GM10847 (cell line): ENCODE results near the gene USP19.

Experiments
- POLR2A ChIP-seq: IDR thresholded peaks from 2 replicates; pipeline ENCODE4 v1.6.1; 2011; ENCODE audit not compliant: insufficient read length; ENCODE audit errors: extremely low read depth

Gene USP19

DNA sequence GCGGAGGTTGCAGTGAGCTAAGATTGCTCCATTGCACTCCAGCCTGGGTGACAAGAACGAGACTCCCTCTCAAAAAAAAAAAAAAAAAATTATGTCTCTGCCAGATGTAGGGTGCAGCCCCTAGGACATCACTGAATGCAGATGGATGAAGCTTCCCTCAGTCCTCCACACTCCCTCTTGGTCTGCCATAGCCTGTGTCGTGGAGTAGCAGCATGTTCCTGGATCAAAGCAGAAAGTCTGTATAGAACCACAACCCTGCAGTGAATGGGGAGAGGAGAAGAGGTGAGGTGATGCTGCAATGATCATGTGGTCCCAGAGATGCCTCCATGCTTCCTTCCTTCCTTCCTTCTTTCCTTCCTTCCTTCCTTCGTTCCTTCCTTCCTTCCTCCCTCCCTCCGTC lies 27.5 kb upstream of the USP19 start:
- TF ChIP-seq POLR2A, result no peak

DNA sequence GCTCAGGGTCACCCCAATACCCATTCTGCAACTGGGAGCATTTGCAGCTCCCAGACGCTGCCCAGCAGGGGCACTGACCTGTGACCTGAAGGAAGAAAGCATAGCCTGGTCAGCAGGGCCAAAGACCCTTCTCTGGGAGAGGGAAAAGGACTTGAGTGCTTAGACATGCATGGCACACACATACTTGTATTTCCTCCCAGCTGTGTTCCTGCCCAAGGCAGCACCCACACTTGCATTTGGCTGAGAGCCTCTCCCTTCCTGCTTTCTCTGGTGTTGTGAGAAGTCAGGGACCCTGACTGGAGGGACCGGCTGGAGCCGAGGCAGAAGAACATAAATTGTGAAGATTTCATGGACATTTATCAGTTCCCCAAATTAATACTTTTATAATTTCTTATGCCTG lies 19.5 kb upstream of the USP19 start:
- TF ChIP-seq POLR2A, result no peak

DNA sequence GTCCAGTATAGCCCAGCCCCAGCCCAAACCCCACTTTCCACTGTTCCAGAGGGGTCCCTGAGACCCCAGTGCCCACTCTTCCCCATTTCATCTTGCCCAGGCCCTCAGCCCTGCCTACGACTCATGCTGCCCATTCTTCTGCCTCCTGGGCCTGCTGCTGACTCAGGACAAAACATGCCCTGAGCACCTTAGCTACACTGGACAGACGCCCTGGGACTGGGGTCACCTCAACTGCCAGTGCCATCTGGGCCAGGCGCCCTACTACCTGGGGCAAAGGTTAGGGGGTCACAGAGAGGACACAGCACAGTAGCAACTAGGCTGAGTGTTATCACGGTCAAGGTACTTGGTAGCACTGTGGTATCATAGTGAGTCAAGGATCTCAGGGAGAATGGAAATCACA lies 14.9 kb upstream of the USP19 start:
- TF ChIP-seq POLR2A, result no peak

DNA sequence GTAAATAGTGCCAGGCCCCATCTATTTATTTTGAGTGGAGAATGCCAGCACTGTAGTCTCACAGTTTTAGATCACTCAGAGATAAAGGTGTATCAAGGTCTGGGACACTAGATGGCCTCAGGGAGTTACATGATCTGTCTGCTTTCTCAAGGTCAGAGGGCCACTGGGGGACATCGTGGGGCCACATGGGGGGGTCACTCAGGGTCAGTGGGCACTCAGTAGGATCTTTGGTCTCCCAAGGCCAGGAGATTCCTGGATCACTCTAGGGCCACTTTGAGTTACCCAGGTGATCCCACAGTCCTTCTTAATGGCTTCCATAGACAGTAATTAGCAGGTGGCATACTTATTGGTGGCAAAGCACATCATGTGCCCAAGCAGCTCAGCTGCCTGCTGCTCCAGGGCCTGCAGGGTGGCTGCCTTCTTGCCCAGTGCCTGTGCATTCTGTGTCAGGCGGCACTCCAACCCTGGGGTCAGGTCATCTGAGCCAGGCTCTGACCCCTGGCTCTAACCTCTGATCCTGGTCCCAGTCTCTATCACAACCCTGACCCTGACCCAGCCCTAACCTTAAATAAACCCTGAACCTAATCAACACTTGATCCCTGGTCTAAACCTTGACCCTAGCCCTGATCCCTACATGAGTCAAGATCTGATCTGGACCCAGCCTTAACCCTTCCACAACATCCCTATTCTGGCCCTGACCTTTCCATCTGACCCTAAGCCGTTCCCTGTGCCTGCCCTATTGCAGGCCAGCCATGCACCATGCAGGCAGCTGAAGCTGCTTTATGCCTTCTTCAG lies 14.0 kb upstream of the USP19 start:
- no peak for TF ChIP-seq POLR2A

DNA sequence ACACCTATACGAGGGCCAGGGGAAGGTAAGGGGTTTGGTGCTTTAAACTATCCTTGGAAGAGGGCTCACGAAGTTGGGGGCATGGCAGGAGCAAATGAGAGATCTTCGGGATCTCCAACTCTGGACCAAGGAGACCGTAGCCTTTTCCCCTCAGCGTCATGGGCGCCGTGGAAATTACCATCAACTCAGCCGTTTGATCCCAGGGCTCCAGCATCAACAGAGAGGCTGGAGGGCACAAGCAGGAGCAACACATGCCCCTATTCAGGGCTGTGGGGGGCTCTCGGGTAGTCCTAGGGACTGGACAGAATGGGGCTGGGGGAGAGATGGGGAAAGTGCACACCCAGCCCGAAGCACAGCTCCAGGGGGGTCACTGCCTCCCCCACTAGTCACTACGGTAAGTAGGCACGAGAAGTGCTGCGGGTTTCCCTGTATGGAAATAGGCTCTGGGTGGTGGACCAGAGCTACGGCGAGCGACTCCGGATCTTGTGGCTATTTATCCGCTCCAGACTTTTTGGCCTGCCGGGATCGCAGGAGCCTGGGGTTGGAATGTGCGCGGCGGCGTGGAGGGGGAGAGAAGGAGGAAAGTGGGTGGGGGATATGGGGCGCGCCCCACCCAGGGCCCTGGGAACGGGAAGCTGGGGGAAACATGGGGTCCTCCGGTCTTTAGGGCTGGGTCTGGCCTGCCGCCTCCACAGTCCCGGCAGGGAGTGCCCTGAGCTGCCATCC lies 12.8 kb upstream of the USP19 start:
- no peak for TF ChIP-seq POLR2A

DNA sequence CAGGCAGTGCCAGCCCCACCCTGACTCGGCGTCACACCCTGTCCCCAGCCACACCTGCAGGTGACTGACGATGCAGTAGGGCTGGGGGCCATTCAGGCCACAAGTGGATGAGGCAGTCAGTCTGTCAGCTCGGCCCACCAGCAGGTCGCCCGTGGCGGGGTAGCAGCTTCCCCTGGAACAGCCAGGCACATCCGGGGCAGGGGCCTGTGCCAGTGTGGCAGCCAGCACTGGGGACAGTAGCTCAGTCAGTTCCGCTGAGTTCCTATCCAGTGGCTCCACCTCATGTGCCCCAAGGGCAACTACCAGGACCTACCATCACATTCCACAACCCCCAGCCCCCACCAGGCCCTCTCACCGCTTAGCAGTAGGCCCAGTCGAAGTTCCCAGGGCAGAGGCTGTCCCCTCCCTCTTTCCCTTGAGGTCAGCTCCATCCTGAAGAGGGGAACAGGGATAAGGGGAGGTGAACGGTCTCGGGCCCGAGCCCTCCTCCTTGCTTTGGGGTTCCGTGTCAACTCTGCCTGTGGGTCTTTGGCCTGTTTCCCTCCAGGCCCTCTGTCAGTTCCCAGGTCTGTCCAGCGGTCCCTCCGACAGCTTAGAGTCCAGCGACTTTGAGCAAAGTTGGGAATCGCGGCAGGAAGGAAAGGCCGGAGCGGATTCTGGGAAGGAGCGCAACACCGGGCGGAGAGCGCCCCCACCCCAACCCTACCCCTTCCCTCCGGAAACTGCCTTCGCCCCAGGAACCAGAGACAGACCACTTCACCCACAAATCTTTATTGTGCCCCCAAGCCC lies 12.0 kb upstream of the USP19 start, which contains the start of gene LAMB2:
Gene LAMB2, minus strand, starts transcription at position 614 of the 789 bp plus-strand sequence. Its CDS starts 183 bp downstream, at position 431.
- TF ChIP-seq POLR2A, result no peak

DNA sequence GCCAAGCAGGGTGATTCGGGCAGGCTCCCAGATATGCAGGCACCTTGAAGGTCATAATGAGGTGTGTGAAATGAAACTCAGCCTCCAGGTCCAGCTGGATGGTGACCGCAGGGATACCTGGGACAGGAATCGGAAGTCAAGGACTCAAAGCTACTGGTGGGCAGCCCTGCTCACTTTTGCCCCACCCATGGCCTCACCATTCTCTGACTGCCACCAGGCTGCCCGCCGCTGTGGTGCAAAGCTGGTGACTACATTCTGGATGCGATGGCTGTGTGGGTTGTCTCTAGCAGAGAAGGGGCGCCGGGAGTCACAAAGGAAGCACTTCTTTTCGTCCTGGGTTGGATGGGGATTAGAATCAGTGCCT lies 11.4 kb upstream of the USP19 start:
- no peak for TF ChIP-seq POLR2A

DNA sequence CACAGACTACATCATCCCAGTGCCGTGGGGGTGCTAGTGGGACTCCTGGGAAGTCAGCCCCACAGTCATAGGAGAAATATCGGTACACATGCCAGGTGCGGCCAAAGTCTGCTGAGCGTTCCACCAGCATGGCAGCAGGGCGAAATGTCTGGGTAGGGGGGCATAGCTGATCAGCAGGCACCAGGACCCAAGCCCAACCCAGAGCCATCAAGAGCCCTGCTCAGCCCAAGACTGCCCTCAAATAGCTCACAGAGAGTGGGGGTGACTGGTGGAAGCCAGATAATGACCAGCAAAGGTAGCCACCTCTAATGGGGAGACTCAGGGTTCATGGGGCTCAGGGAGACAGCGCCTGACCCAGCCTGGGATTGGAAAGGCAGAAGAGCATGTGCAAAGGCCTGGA lies 11.0 kb upstream of the USP19 start:
- no peak for TF ChIP-seq POLR2A

DNA sequence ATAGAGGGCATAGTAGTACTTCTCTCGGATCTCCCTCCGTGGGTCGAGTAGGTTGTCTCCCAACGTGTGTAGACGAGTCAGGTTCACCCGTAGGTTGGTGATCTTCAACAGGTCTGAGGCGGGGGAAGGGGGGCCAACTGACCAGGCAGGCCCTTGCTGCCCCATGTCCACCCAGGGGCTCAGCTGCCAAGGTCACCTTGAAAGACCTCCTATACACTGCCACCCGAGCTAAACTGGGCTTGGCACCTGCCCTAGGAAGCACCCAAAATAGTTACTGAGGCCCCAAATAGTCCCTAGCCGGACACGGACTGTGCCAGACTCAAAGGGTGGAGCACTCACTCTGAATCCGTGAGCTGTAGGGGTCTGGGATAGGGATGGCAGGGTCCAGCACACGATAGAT lies 10.4 kb upstream of the USP19 start:
- no peak for TF ChIP-seq POLR2A

DNA sequence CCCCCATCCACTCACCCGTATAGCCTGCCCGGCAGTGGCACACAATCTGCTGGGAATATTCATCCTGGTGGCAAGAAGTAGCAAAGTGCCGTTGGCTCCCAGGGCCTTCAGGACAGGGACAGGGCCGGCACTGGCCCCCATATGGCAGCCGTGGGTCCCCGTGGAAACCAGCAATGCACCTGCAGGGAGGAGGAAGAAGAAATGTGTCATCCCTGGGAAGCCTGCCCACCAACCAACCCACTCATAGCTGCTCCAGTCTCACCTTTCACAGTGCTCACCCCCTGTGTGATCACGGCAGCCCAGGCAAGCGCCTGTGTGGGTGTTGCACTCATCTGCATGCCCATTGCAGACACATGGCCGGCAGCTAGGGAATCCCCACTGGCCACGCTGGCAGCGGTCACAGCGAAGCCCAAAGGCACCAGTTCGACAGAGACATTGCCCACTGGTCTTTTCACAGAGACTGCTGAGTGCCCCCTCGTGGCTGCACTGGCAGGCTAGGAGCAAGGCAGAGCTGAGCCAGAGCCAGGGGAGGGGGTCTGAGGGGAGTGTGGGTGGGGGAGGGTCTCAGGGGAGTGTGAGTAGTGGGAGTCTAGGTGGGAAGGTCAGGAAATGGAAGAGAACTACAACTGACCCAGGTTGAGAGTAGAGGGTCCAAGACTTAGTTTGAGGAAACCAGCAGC lies 4.5 kb upstream of the USP19 start:
- no peak for TF ChIP-seq POLR2A

DNA sequence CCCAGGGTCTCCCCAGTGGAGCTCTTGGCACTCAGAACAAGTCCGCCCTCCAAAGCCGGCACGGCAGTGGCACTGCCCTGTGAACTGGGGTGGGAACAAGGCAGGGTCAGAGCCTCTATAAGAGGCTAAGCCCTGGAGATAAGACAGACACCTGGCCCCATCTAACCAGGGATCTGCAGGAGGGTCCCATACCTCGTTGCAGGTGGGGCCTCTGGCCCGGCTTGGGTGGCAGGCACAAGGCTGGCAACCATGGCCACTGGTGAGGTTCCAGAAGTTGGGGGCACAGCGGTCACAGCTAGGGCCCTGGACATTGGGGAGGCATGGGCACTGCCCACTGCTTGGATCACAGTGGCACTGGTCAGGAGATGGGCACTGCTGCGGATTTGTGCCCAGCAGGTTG lies 3.6 kb upstream of the USP19 start:
- no peak for TF ChIP-seq POLR2A

DNA sequence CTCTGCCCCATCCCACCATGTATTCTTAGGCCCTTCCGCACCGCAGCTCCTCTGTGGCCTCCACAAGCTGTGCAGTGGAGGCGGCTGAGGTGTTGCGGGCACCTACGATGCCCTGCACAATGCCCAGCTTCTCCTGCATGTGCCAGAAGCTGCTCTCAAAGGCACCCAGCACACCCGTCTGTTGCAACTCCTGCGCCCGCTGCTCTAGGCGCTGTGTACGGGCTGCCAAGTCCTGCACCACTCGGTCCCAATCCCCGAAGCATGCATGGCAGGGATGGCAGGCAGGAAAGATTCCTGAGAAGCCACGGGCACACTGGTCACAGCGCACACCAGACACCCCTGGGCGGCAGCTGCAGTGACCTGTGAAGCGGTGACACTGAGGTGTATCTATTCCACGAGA lies 3.1 kb upstream of the USP19 start:
- no peak for TF ChIP-seq POLR2A

DNA sequence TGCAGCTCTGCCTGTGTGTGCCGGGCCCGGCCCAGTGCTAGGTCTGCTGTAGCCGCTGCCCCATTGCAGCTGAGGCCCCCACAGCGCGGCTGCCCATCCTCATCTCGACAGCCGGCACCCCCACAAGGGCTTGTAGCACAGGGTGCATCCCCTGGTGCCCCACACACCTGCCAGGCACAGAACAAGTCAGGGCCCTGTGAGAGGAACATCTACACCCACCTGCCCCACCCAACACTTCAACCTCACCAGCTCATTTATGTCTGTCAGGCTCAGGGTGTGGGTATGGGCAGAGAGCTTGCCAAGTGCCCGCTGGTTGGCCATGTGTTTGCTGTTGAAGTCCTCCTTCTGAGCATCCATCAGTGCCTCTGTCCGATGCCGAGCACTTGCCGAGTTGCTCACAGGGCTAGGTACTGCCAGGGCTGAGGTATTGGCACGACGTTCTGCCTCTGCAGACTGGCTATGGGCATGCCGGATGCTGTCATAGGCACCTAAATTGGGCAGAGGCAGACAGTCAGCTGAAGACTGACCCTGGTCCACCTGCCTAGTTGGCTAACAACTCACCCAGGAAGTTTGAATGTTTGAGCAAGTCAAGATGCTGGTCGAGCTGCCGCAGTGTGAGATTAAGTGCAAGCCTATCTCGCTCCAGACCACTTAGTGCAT lies 2.4 kb upstream of the USP19 start:
- no peak for TF ChIP-seq POLR2A

DNA sequence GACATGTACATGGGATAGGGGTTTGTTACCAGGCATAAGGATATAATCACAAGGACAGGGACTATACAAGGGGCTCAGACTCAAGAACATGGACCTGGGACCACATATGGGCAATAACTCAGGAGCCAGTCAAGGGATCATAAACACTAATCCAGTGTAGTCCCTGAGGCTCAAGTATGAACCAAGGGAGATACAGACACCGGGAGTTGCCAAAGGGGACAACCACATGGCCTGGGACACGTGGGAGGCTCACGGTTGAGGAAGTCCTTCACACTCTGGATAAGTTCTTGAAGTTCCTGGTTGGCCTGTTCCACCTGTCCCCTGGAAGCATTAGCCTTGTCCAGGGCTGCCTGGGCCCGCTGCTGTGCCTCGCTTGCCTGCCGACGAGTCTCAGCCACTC lies 1.8 kb upstream of the USP19 start:
- TF ChIP-seq POLR2A, result no peak

DNA sequence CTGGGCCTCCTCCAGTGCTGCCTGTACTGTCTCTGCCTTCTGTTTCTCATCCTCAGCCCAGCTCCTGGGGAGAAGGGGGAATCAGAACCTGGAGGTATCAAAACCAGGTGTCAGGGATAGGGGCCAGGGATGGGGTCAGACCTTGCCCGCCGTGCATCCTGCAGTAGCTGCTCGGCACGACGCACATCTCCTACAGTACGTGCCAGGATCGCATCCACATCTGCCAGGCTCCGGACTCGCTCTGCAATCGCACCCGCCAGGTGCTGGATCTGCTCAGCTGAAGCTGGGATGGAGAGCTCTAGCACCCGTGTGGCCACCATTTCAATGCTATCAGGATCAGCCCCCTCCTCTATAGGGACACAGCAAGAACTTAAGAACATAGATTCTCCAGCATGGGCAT lies 1.4 kb upstream of the USP19 start:
- TF ChIP-seq POLR2A, result no peak
